K562 (cell line): Measurements from ENCODE around the gene CD300LG. TPM values are rescaled to one million over a fixed set of nuclear protein-coding genes. Genes with fewer than 3 reads are reported as not detected.

Experiments used
- ATAC-seq: fragments of 200-7000 bp; cut with Tn5 transposase; 3 replicates; pipeline ENCODE4 v1.9.1; 2020; ENCODE audit warnings: moderate library complexity
- BruUV-seq: library from RNA; stranded (reverse); fragments of 400-500 nt; replicated peaks from 2 replicates; lab custom pipeline; 2021; lab: Mats Ljungman, UMichigan
- CTCF ChIA-PET: fragments of 300-600 bp; formaldehyde crosslinking; extraction: SDS; loops from one replicate; lab custom pipeline; 2021; ENCODE audit warnings: low intra/inter-chr PET ratio; lab: Yijun Ruan, JAX
- POLR2A ChIA-PET: fragments of 300-600, 350-650 bp; sonication (Branson Sonifier 250); formaldehyde crosslinking; extraction: SDS; loops from one replicate; lab custom pipeline; 2021; ENCODE audit warnings: antibody characterized with exemption, inconsistent platforms; lab: Yijun Ruan, JAX
- DNase-seq, 4 experiments: peaks; one replicate each; pipeline versions ENCODE4 v3.0.0 to v3.0.0-alpha.2; 2011 to 2018; ENCODE audit warnings: low spot score in 3 of 4, mixed read lengths in 3 of 4; ENCODE audit errors: extremely low read depth in 1 of 4
- FAIRE-seq: peaks from 2 replicates; lab custom pipeline; 2011; peaks lifted over from hg19 to GRCh38; lab: Jason Lieb, UNC
- H2AFZ ChIP-seq: 2 replicates; pipeline ENCODE4 v1.6.0; 2011; ENCODE audit warnings: low read depth, low read length, control low read depth, inconsistent platforms
- H3K27ac ChIP-seq: fragments of 200-600 bp; 3 replicates; pipeline ENCODE4 v1.8.0; 2011; ENCODE audit warnings: low read depth, mild to moderate bottlenecking, control low read depth, inconsistent platforms, low read length, moderate library complexity, mixed read lengths; ENCODE audit errors: extremely low read depth
- H3K27me3 ChIP-seq, 2 experiments: fragments of 300-600 bp in 1 of 2; 2 replicates in 1 of 2; 3 replicates in 1 of 2; pipeline versions ENCODE4 v1.6.0 to v1.8.0; 2011; ENCODE audit warnings: inconsistent platforms in 2 of 2, low read length in 2 of 2, mild to moderate bottlenecking in 1 of 2, mixed read lengths in 1 of 2, moderate library complexity in 1 of 2; ENCODE audit not compliant: control insufficient read depth in 2 of 2, insufficient read depth in 2 of 2
- H3K36me3 ChIP-seq: fragments of 300-600 bp; 3 replicates; pipeline ENCODE4 v1.8.0; 2011; ENCODE audit warnings: mild to moderate bottlenecking, low read length, inconsistent platforms; ENCODE audit not compliant: control insufficient read depth, insufficient read depth
- H3K4me1 ChIP-seq, 2 experiments: fragments of 200-600 bp in 1 of 2; replicated peaks in 1 of 2; 2 replicates in 1 of 2; 3 replicates in 1 of 2; pipeline versions ENCODE4 v1.5.1 to v1.8.0; 2011; ENCODE audit warnings: inconsistent platforms in 2 of 2, low read length in 2 of 2, mild to moderate bottlenecking in 1 of 2, mixed read lengths in 1 of 2, moderate library complexity in 1 of 2; ENCODE audit not compliant: control insufficient read depth in 2 of 2, insufficient read depth in 2 of 2
- H3K4me2 ChIP-seq: 2 replicates; pipeline ENCODE4 v1.6.1; 2011; ENCODE audit warnings: low read length, control low read depth, inconsistent platforms, mixed read lengths; ENCODE audit not compliant: insufficient read depth
- H3K4me3 ChIP-seq: fragments of 200-600 bp; sonication (generic), shearing (Covaris generic); 2 replicates; pipeline ENCODE4 v1.5.1; 2016; ENCODE audit warnings: control low read depth, inconsistent platforms
- H3K79me2 ChIP-seq: fragments of 200-600 bp; 3 replicates; pipeline ENCODE4 v1.8.0; 2011; ENCODE audit warnings: low read length, inconsistent platforms; ENCODE audit not compliant: control insufficient read depth, insufficient read depth
- H3K9ac ChIP-seq, 2 experiments: 2 replicates each; pipeline versions ENCODE4 v1.6.0 to v1.6.1; 2011; ENCODE audit warnings: low read depth in 2 of 2, low read length in 2 of 2, control low read depth in 1 of 2, inconsistent platforms in 1 of 2, mild to moderate bottlenecking in 1 of 2, mixed read lengths in 1 of 2; ENCODE audit not compliant: insufficient read depth in 1 of 2
- H3K9me1 ChIP-seq: one replicate; pipeline ENCODE4 v1.6.0; 2011; ENCODE audit warnings: inconsistent platforms, mild to moderate bottlenecking, low read length, moderate library complexity; ENCODE audit not compliant: control insufficient read depth, insufficient read depth
- H3K9me3 ChIP-seq: replicated peaks from 2 replicates; pipeline ENCODE4 v1.5.1; 2011; ENCODE audit warnings: low read depth, low read length, inconsistent platforms; ENCODE audit not compliant: control insufficient read depth, insufficient read depth
- H4K20me1 ChIP-seq: replicated peaks from 2 replicates; pipeline ENCODE4 v1.6.1; 2011; ENCODE audit warnings: low read length, inconsistent platforms, mixed read lengths; ENCODE audit not compliant: control insufficient read depth, insufficient read depth
- CBX3 ChIP-seq, 2 experiments: IDR thresholded peaks; 1 replicate in 1 of 2; 2 replicates in 1 of 2; pipeline ENCODE4 v1.6.1; 2012; ENCODE audit warnings: inconsistent platforms in 2 of 2, low read length in 2 of 2, borderline replicate concordance in 1 of 2, control low read depth in 1 of 2
- DDX20 ChIP-seq: fragments of 450-650 bp; IDR thresholded peaks from 2 replicates; pipeline ENCODE4 v1.6.1; 2016; ENCODE audit warnings: missing genetic modification characterization, low read depth, mild to moderate bottlenecking, missing compliant biosample characterization, moderate library complexity
- GATAD2A ChIP-seq: fragments of 450-650 bp; IDR thresholded peaks from 2 replicates; pipeline ENCODE4 v1.6.1; 2017
- HOXB6 ChIP-seq: fragments of 250-450 bp; sonication (Bioruptor Pico); IDR thresholded peaks from 2 replicates; pipeline ENCODE4 v1.5.1; 2022; ENCODE audit warnings: mild to moderate bottlenecking, borderline replicate concordance
- SIN3A ChIP-seq, 2 experiments: fragments of 150-350 bp in 1 of 2; IDR thresholded peaks; 2 replicates each; pipeline ENCODE4 v1.6.1; 2011 to 2016; ENCODE audit warnings: borderline replicate concordance in 2 of 2, low read depth in 2 of 2, low read length in 2 of 2, mild to moderate bottlenecking in 2 of 2, moderate library complexity in 2 of 2; ENCODE audit not compliant: control insufficient read depth in 1 of 2
- SP1 ChIP-seq: sonication (generic); formaldehyde crosslinking; IDR thresholded peaks from 2 replicates; pipeline ENCODE4 v1.8.1; 2022; ENCODE audit warnings: mild to moderate bottlenecking, missing genetic modification reagents
- STAG1 ChIP-seq: sonication (generic); formaldehyde crosslinking; IDR thresholded peaks from 2 replicates; pipeline ENCODE4 v1.5.0; 2020; ENCODE audit warnings: missing genetic modification reagents, borderline replicate concordance
- WGBS: fragments of 100-300 bp; shearing (Covaris generic); methylation state at CpG from one replicate; pipeline ENCODE4 v1.1.6; 2016; ENCODE audit warnings: low coverage, mixed read lengths; ENCODE audit not compliant: insufficient coverage; ENCODE audit errors: missing lambda C conversion rate; 5-methylcytosine and 5-hydroxymethylcytosine counted together
- in situ Hi-C: fragments of 300-500 bp; cut with MboI; formaldehyde crosslinking; loops from 4 replicates; pipeline ENCODE4 v1.15.0; 2018; ENCODE audit warnings: inconsistent platforms, mixed read lengths
- intact Hi-C: fragments of 100-400 bp; cut with micrococcal nuclease; formaldehyde crosslinking; loops from 2 replicates; pipeline ENCODE4 v1.14.2; 2022
- polyA plus RNA-seq, 8 experiments: library from polyadenylated mRNA; depleted of rRNA in 4 of 8; stranded (reverse) in 5 of 8; unstranded in 3 of 8; fragments of >200 nt; fragmentation: Nextera tagmentation in 2 of 8; fragmentation: Illumina TruSeq in 1 of 8; extraction: Ambion mirVana in 2 of 8; extraction: Trizol in 1 of 8; gene quantifications; 2 replicates each; pipeline versions ENCODE4 v1.2.1 to v1.2.3, GENCODE V29; 2011 to 2014; ENCODE audit warnings: inconsistent platforms in 1 of 8, missing spikeins in 1 of 8
- total RNA-seq, 7 experiments: library from RNA; depleted of rRNA in 6 of 7; stranded (reverse); fragments of >200 nt in 6 of 7; fragmentation: Illumina TruSeq in 2 of 7; extraction: Trizol in 2 of 7; gene quantifications; 2 replicates each; pipeline versions ENCODE4 v1.2.1 to v1.2.3, GENCODE V29; 2011 to 2021; ENCODE audit warnings: low replicate concordance in 1 of 7
- TF ChIP-seq, protein P1 (sequence below), 2 experiments: fragments of 450-650 bp; IDR thresholded peaks; 2 replicates each; pipeline ENCODE4 v1.6.1; 2016
- TF ChIP-seq, protein P2 (sequence below): sonication (generic); formaldehyde crosslinking; IDR thresholded peaks from 2 replicates; pipeline ENCODE4 v1.8.0; 2022; ENCODE audit warnings: mild to moderate bottlenecking, missing genetic modification reagents
- TF ChIP-seq, protein P3 (sequence below): sonication (generic); formaldehyde crosslinking; IDR thresholded peaks from 2 replicates; pipeline ENCODE4 v1.8.0; 2023; ENCODE audit warnings: mild to moderate bottlenecking, missing genetic modification reagents
- TF ChIP-seq, protein P4 (sequence below): sonication (generic); formaldehyde crosslinking; IDR thresholded peaks from 2 replicates; pipeline ENCODE4 v1.8.0; 2022; ENCODE audit warnings: mild to moderate bottlenecking, missing genetic modification reagents

The CD300LG gene
- total and polyA plus RNA-seq, 9 of the 15 experiments (the other 6 are each of a cell fraction or from before 2014, with no cell fraction given) = not detected

DNA sequence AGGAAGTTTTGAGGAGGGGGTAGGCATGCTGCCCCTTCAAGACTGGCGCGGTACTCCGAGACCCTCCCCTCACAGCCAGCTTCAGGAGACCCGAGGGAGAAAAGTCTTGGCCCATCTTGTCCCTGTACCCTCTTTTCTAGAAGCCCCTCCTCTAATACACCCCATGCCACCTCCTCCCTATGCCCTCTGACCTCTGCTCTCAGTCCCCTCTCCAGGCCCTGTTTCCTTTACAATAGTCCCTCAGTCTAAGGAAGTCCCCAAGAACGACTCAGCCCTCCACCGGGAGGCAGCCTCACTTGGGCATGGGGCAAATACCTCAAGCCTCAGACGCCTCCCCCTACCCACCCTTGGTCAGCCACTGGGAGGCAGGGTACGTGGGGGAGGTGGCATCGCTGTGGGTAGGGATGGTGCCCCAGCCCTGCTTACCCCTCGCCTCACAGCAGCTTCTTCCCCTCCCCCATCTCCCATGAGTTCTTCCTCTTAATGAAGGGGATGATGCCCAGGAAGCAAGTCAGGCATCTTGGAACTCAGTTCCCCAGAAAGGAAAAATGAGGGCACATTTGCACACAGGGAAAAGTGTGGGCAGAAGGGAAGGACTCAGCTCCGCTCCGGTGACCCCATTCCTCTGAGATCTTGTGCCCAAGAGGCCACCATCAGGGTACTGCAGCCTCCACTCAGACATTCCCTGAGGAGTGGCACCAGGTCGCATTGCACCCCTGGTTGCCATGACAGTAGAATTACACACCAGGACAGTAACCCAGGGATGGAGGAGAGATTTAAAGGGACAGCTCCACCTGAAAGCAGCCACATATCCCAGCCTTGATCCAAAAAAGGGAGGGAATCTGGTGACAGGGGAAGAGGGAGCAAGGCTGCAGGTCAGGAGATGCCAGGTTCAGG lies 54.1 kb downstream of the CD300LG start:
- WGBS = 10% methylated on average over 13 of the region's 13 CpGs
- Histone ChIP-seq H3K9ac (no peak overlapping the region; a peak in 1 of 4 replicates), H3K4me3 (peak overlapping the region; percentile 28), H3K27me3 (peaks cover 3 to 41% of the 10 kb centered on the region in 2 experiments; a peak in 3 of 5 replicates), H3K79me2 (no peaks in the 10 kb centered on the region), H3K27ac (no peak overlapping the region), H3K36me3 (no peaks in the 10 kb centered on the region), H3K9me3 (no peaks in the 10 kb centered on the region), H4K20me1 (0 out of 2 replicates have a peak, but pooled peaks cover 3% of the 10 kb centered on the region), H2AFZ (peak overlapping the region; percentile 65), H3K4me2 (peak overlapping the region; percentile 68), H3K4me1 (peaks cover 4 to 15% of the 10 kb centered on the region in 2 experiments; a peak in 3 of 5 replicates), H3K9me1 (peaks cover 4% of the 10 kb centered on the region)
- ChIA-PET CTCF (no interaction called here), POLR2A (interaction anchor here (0.6 to 1.1 kb wide), 5 partner anchors 9 to 292 kb away, joined by 3 to 4 read pairs (median 3); no protein-coding TSS in a partner anchor)
- no TSS peak for BruUV-seq
- DNase-seq (no peak), FAIRE-seq (no peak), ATAC-seq (0 out of 3 replicates have a peak, but pooled peaks have one; percentile 7)
- intact Hi-C loops = no loop called here
- in situ Hi-C loops = no loop called here
- TF ChIP-seq, protein P1, sequence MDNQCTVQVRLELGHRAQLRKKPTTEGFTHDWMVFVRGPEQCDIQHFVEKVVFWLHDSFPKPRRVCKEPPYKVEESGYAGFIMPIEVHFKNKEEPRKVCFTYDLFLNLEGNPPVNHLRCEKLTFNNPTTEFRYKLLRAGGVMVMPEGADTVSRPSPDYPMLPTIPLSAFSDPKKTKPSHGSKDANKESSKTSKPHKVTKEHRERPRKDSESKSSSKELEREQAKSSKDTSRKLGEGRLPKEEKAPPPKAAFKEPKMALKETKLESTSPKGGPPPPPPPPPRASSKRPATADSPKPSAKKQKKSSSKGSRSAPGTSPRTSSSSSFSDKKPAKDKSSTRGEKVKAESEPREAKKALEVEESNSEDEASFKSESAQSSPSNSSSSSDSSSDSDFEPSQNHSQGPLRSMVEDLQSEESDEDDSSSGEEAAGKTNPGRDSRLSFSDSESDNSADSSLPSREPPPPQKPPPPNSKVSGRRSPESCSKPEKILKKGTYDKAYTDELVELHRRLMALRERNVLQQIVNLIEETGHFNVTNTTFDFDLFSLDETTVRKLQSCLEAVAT (IDR thresholded peaks at IDR 0.05) = no peak
- TF ChIP-seq STAG1 (CRISPR knock-in tag) = peak; percentile 22; the same call in 1 of the 2 replicates
- no peak for TF ChIP-seq DDX20
- TF ChIP-seq, protein P2, sequence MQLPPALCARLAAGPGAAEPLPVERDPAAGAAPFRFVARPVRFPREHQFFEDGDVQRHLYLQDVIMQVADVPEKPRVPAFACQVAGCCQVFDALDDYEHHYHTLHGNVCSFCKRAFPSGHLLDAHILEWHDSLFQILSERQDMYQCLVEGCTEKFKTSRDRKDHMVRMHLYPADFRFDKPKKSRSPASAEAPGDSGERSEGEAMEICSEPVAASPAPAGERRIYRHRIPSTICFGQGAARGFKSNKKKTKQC (CRISPR knock-in tag) = 0 out of 2 replicates have a peak, but pooled peaks have one; percentile 2
- no peak for TF ChIP-seq HOXB6 (CRISPR knock-in tag)
- TF ChIP-seq, protein P3, sequence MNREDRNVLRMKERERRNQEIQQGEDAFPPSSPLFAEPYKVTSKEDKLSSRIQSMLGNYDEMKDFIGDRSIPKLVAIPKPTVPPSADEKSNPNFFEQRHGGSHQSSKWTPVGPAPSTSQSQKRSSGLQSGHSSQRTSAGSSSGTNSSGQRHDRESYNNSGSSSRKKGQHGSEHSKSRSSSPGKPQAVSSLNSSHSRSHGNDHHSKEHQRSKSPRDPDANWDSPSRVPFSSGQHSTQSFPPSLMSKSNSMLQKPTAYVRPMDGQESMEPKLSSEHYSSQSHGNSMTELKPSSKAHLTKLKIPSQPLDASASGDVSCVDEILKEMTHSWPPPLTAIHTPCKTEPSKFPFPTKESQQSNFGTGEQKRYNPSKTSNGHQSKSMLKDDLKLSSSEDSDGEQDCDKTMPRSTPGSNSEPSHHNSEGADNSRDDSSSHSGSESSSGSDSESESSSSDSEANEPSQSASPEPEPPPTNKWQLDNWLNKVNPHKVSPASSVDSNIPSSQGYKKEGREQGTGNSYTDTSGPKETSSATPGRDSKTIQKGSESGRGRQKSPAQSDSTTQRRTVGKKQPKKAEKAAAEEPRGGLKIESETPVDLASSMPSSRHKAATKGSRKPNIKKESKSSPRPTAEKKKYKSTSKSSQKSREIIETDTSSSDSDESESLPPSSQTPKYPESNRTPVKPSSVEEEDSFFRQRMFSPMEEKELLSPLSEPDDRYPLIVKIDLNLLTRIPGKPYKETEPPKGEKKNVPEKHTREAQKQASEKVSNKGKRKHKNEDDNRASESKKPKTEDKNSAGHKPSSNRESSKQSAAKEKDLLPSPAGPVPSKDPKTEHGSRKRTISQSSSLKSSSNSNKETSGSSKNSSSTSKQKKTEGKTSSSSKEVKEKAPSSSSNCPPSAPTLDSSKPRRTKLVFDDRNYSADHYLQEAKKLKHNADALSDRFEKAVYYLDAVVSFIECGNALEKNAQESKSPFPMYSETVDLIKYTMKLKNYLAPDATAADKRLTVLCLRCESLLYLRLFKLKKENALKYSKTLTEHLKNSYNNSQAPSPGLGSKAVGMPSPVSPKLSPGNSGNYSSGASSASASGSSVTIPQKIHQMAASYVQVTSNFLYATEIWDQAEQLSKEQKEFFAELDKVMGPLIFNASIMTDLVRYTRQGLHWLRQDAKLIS = no peak
- TF ChIP-seq SP1 (CRISPR knock-in tag) = peak; percentile 52; the same call in 1 of the 2 replicates
- TF ChIP-seq SIN3A (IDR thresholded peaks at IDR 0.05; ENCODE audit: borderline replicate concordance in 2 of 2, control insufficient read depth in 1 of 2, low read depth in 2 of 2, low read length in 2 of 2) = no peak
- TF ChIP-seq, protein P4, sequence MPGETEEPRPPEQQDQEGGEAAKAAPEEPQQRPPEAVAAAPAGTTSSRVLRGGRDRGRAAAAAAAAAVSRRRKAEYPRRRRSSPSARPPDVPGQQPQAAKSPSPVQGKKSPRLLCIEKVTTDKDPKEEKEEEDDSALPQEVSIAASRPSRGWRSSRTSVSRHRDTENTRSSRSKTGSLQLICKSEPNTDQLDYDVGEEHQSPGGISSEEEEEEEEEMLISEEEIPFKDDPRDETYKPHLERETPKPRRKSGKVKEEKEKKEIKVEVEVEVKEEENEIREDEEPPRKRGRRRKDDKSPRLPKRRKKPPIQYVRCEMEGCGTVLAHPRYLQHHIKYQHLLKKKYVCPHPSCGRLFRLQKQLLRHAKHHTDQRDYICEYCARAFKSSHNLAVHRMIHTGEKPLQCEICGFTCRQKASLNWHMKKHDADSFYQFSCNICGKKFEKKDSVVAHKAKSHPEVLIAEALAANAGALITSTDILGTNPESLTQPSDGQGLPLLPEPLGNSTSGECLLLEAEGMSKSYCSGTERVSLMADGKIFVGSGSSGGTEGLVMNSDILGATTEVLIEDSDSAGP (CRISPR knock-in tag) = 0 out of 2 replicates have a peak, but pooled peaks have one; percentile 52
- 0 out of 3 replicates have a peak, but pooled peaks of 1 of the 2 experiments have one; percentile 1 for TF ChIP-seq CBX3 (IDR thresholded peaks at IDR 0.05; ENCODE audit: borderline replicate concordance in 1 of 2, low read length in 2 of 2)
- TF ChIP-seq GATAD2A = no peak
